GM21737 (cell line): ENCODE results near the gene TCF12.

Experiments used
- ATAC-seq: cut with Tn5 transposase; IDR thresholded peaks from one replicate; pipeline ENCODE4 v1.9.1; 2021; ENCODE audit warnings: mild to moderate bottlenecking, moderate library complexity; ENCODE audit not compliant: unreplicated experiment

Gene TCF12

GRCh38 chr15:56918046-56918938 is at the start of gene TCF12:
TSS of gene TCF12 (plus strand) at chr15:56918644. CDS start at chr15:56919914, 1,270 bp downstream.
- peak; percentile 66 for ATAC-seq

GRCh38 chr15:56869573-56869972 is 48.9 kb upstream of the TCF12 start:
- no peak for ATAC-seq

- ATAC-seq = no peak
Observed at GRCh38 chr15:56871185-56871584, 47.3 kb upstream of the TCF12 start.

GRCh38 chr15:56871867-56872266 is 46.6 kb upstream of the TCF12 start:
- no peak for ATAC-seq

GRCh38 chr15:56877255-56877970 is 41.0 kb upstream of the TCF12 start:
- ATAC-seq = no peak

GRCh38 chr15:56879502-56879901 is 38.9 kb upstream of the TCF12 start:
- ATAC-seq = no peak

- ATAC-seq = no peak
Observed at GRCh38 chr15:56883088-56883487, 35.4 kb upstream of the TCF12 start.

GRCh38 chr15:56886363-56886931 is 32.0 kb upstream of the TCF12 start:
- ATAC-seq = no peak

GRCh38 chr15:56886932-56887781 is 31.3 kb upstream of the TCF12 start:
- ATAC-seq = peak; percentile 88

GRCh38 chr15:56887782-56888438 is 30.5 kb upstream of the TCF12 start:
- no peak for ATAC-seq

GRCh38 chr15:56890038-56890437 is 28.4 kb upstream of the TCF12 start:
- ATAC-seq = no peak

- no peak for ATAC-seq
Observed at GRCh38 chr15:56891852-56892440, 26.5 kb upstream of the TCF12 start.

- no peak for ATAC-seq
Observed at GRCh38 chr15:56892659-56893363, 25.6 kb upstream of the TCF12 start.

GRCh38 chr15:56893364-56893678 is 25.1 kb upstream of the TCF12 start:
- ATAC-seq = no peak

GRCh38 chr15:56894601-56895000 is 23.8 kb upstream of the TCF12 start:
- no peak for ATAC-seq

GRCh38 chr15:56901931-56902330 is 16.5 kb upstream of the TCF12 start:
- no peak for ATAC-seq

- no peak for ATAC-seq
Observed at GRCh38 chr15:56906766-56907165, 11.7 kb upstream of the TCF12 start.

- no peak for ATAC-seq
Observed at GRCh38 chr15:56910801-56911200, 7.6 kb upstream of the TCF12 start.

- ATAC-seq = no peak
Observed at GRCh38 chr15:56913241-56913640, 5.2 kb upstream of the TCF12 start.
